PC-9 (cell line): ENCODE results near the gene SOX12. TPM values are rescaled to one million over a fixed set of nuclear protein-coding genes. Genes with fewer than 3 reads are reported as not detected.
A peak's percentile ranks its signal among the peaks of the same experiment; 100 is the strongest.

ENCODE experiments used
- BruUV-seq: library from RNA; stranded (reverse); fragments of 400-500 nt; replicated peaks from 2 replicates; lab custom pipeline; 2021; lab: Mats Ljungman, UMichigan
- CTCF ChIA-PET: fragments of 300-600 bp; sonication (Branson Sonifier 250); formaldehyde crosslinking; loops from one replicate; lab custom pipeline; 2022; ENCODE audit warnings: antibody characterized with exemption; lab: Charles Lee
- POLR2A ChIA-PET: fragments of 300-600 bp; sonication (Branson Sonifier 250); formaldehyde crosslinking; loops from one replicate; lab custom pipeline; 2022; ENCODE audit warnings: antibody characterized with exemption; ENCODE audit not compliant: unreplicated experiment; lab: Charles Lee
- DNase-seq, 2 experiments: peaks; one replicate each; pipeline versions ENCODE4 v3.0.0 to v3.0.0-alpha.2; 2015 to 2022; ENCODE audit warnings: mixed read lengths in 1 of 2
- H2AFZ ChIP-seq: fragments of 200-600 bp; sonication (generic); 2 replicates; pipeline ENCODE4 v1.8.1; 2017; ENCODE audit warnings: antibody characterized with exemption
- H3F3A ChIP-seq: fragments of 200-600 bp; sonication (generic); 2 replicates; pipeline ENCODE4 v1.8.1; 2017; ENCODE audit warnings: antibody characterized with exemption, mild to moderate bottlenecking, low read depth; ENCODE audit not compliant: insufficient read depth
- H3K27ac ChIP-seq: fragments of 200-600 bp; sonication (generic); 2 replicates; pipeline ENCODE4 v1.6.1; 2016; ENCODE audit warnings: mixed run types
- H3K27me3 ChIP-seq: fragments of 200-600 bp; sonication (generic); 2 replicates; pipeline ENCODE4 v1.6.1; 2016; ENCODE audit warnings: low read depth, mixed run types; ENCODE audit not compliant: insufficient read depth
- H3K36me3 ChIP-seq: fragments of 200-600 bp; sonication (generic); 2 replicates; pipeline ENCODE4 v1.6.1; 2016; ENCODE audit warnings: low read depth, mixed run types
- H3K4me1 ChIP-seq: fragments of 200-600 bp; sonication (generic); replicated peaks from 2 replicates; pipeline ENCODE4 v1.6.1; 2016; ENCODE audit warnings: mixed run types; ENCODE audit not compliant: insufficient read depth
- H3K4me2 ChIP-seq: fragments of 200-600 bp; sonication (generic); 2 replicates; pipeline ENCODE4 v1.6.1; 2017; ENCODE audit warnings: mixed run types
- H3K4me3 ChIP-seq: fragments of 200-600 bp; sonication (generic); 2 replicates; pipeline ENCODE4 v1.6.1; 2016; ENCODE audit warnings: mixed run types
- H3K79me2 ChIP-seq: fragments of 200-600 bp; sonication (generic); 2 replicates; pipeline ENCODE4 v1.6.1; 2017; ENCODE audit warnings: low read depth, mixed run types
- H3K9me2 ChIP-seq: fragments of 200-600 bp; sonication (generic); 2 replicates; pipeline ENCODE4 v1.8.1; 2017; ENCODE audit warnings: mild to moderate bottlenecking; ENCODE audit not compliant: insufficient read depth
- H3K9me3 ChIP-seq: fragments of 200-600 bp; sonication (generic); 2 replicates; pipeline ENCODE4 v1.8.1; 2016; ENCODE audit warnings: low read depth; ENCODE audit not compliant: insufficient read depth
- H4K20me1 ChIP-seq: fragments of 200-600 bp; sonication (generic); 2 replicates; pipeline ENCODE4 v1.8.1; 2017; ENCODE audit not compliant: insufficient read depth
- CTCF ChIP-seq: fragments of 200-600 bp; sonication (generic); conservative IDR thresholded peaks from 2 replicates; pipeline ENCODE4 v1.6.1; 2017; ENCODE audit warnings: mixed run types, antibody characterized with exemption, mild to moderate bottlenecking, moderate library complexity
- EZH2 ChIP-seq: fragments of 200-600 bp; sonication (generic); IDR thresholded peaks from 2 replicates; pipeline ENCODE4 v1.8.0; 2017; ENCODE audit warnings: antibody characterized with exemption, low read depth
- intact Hi-C: fragments of 100-400 bp; cut with micrococcal nuclease; formaldehyde crosslinking; loops from one replicate; pipeline ENCODE4 v1.10.0; 2022; ENCODE audit not compliant: unreplicated experiment
- total RNA-seq: library from RNA; stranded (reverse); gene quantifications from 2 replicates; pipeline ENCODE4 v1.2.3, GENCODE V29; 2021

The SOX12 gene
- total RNA-seq, 1 experiment from 2014 or later: 57.1 TPM

DNA sequence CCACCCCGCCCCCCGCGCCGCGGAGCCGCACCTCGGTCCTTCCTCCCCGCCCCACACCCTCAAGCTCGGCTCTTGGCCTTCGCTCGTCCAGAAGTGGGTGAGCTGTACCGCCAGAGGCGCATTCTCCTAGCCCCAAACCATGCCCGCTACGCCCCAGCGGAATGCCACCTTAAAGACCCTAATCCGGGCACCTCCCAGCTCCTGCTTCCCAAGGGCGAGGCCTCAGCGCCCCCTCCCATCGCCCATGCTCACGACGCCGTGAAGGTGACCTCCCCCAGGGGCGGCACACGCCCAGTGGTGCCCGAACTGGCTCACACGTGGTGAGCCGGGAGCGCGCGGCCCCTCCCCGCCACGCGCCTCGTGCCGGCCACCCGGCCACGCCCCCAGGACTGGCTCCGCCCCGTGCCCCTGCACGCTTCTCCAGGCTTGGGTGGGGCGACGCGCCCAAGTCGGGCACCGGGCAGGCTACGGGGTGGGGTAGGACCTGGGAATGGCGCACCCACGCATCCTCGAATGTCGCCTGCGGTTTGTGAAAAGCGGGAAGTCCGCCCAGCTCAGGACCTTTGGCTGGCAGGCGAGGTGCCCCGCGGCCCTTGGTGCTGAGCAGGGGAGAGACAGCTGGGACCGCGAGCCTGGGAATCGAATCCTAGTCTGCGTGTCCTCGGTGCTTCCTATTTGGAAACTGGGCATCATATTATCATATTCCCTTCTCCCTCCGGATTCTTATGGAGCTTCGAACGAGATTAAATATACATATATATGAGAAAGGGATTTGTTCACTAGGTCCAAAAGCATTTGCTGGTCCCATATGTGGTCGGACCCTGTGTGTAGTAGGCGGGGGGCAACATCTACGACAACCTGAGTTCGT is 941 bp upstream of the SOX12 start:
- ChIA-PET POLR2A (interaction anchor here (0.6 to 1.0 kb wide), 3 partner anchors 23 to 35 kb away, joined by 4 to 5 read pairs (median 5); no protein-coding TSS in a partner anchor), CTCF (no interaction called here)
- H3F3A ChIP-seq: peaks cover 39% of the 10 kb centered on the region
- peaks cover 20% of the 10 kb centered on the region for H3K4me1 ChIP-seq
- H3K27ac ChIP-seq: peak overlapping the region; percentile 85
- peaks cover 17% of the 10 kb centered on the region for H4K20me1 ChIP-seq
- peak overlapping the region; percentile 83 for H3K4me2 ChIP-seq
- TSS peak; percentile 97 for BruUV-seq
- H3K79me2 ChIP-seq: peaks cover 14% of the 10 kb centered on the region
- TF ChIP-seq CTCF (no peak; the same call in 1 of the 2 replicates), EZH2 (no peak)
- H3K4me3 ChIP-seq: peak overlapping the region; percentile 83
- no peaks in the 10 kb centered on the region for H3K9me2 ChIP-seq
- no peaks in the 10 kb centered on the region for H3K36me3 ChIP-seq
- DNase-seq: peak; percentile 86 to 98
- H3K9me3 ChIP-seq: no peaks in the 10 kb centered on the region
- H2AFZ ChIP-seq: peak overlapping the region; percentile 78
- H3K27me3 ChIP-seq: no peaks in the 10 kb centered on the region
- intact Hi-C loops: loop anchor here (1.0 to 10.0 kb wide), 3 partner anchors 27 to 330 kb away; partner anchors contain the start of genes C20orf96, SRXN1 and ZCCHC3

GRCh38 chr20:325889-326644 is 715 bp downstream of the SOX12 start:
- Histone ChIP-seq H3K4me1 (peaks cover 20% of the 10 kb centered on the region), H2AFZ (peak overlapping the region; percentile 77), H3K4me2 (peak overlapping the region; percentile 76), H3K36me3 (no peaks in the 10 kb centered on the region), H3K9me3 (no peaks in the 10 kb centered on the region), H3K79me2 (peaks cover 14% of the 10 kb centered on the region), H3K4me3 (peak overlapping the region; percentile 83), H3K27me3 (no peaks in the 10 kb centered on the region), H3K9me2 (no peaks in the 10 kb centered on the region), H3K27ac (0 out of 2 replicates have a peak overlapping the region, but pooled peaks have one; percentile 29), H3F3A (peaks cover 52% of the 10 kb centered on the region), H4K20me1 (peaks cover 33% of the 10 kb centered on the region)
- intact Hi-C loops: loop anchor here (10.0 kb wide), 1 partner anchor 329 kb away; the partner anchor contains the start of gene SRXN1
- BruUV-seq: no TSS peak
- POLR2A ChIA-PET: interaction anchor here (0.7 kb wide), 1 partner anchor 15 kb away, joined by 3 read pairs; no protein-coding TSS in a partner anchor
- CTCF ChIA-PET: no interaction called here
- no peak for TF ChIP-seq EZH2
- TF ChIP-seq CTCF: no peak
- DNase-seq: peak in 1 of 2 experiments; percentile 54

- ChIA-PET CTCF (no interaction called here), POLR2A (no interaction called here)
- no peak for DNase-seq
- Histone ChIP-seq H3K4me2 (peak overlapping the region; percentile 76), H3K27me3 (no peaks in the 10 kb centered on the region), H3K36me3 (no peaks in the 10 kb centered on the region), H3K79me2 (peaks cover 14% of the 10 kb centered on the region), H3K4me1 (peaks cover 20% of the 10 kb centered on the region), H4K20me1 (peaks cover 34% of the 10 kb centered on the region), H3K9me2 (no peaks in the 10 kb centered on the region), H2AFZ (peak overlapping the region; percentile 77), H3K27ac (no peak overlapping the region), H3K4me3 (peak overlapping the region; percentile 83), H3F3A (peaks cover 52% of the 10 kb centered on the region), H3K9me3 (no peaks in the 10 kb centered on the region)
- intact Hi-C loops: loop anchor here (10.0 kb wide), 1 partner anchor 328 kb away; the partner anchor contains the start of gene SRXN1
- TF ChIP-seq CTCF: no peak
- no peak for TF ChIP-seq EZH2
- BruUV-seq: no TSS peak
Measured at GRCh38 chr20:326645-327185, 1.4 kb downstream of the SOX12 start.
